CD8-positive, alpha-beta memory T cell (primary cell): Measurements from ENCODE around the gene AKT2. TPM values are rescaled to one million over a fixed set of nuclear protein-coding genes. Genes with fewer than 3 reads are reported as not detected.

Source experiments
- CTCF ChIA-PET: fragments of 350-600 bp; sonication (Branson Sonifier 250); formaldehyde crosslinking; loops from one replicate; lab custom pipeline; 2021; ENCODE audit warnings: antibody characterized with exemption; lab: Charles Lee
- POLR2A ChIA-PET: fragments of 350-600 bp; sonication (Branson Sonifier 250); formaldehyde crosslinking; loops from one replicate; lab custom pipeline; 2021; ENCODE audit warnings: antibody characterized with exemption; lab: Charles Lee
- DNase-seq, 5 donors: peaks; one replicate each; pipeline versions ENCODE4 v3.0.0 to v3.0.0-alpha.2; 2020 to 2022; ENCODE audit warnings: mixed read lengths in 1 of 5
- H3K27ac ChIP-seq: one replicate; pipeline ENCODE4 v1.7.0; 2013; ENCODE audit warnings: low read depth, mild to moderate bottlenecking, low read length, moderate library complexity
- H3K27me3 ChIP-seq: 2 replicates; pipeline ENCODE4 v1.7.0; 2013; ENCODE audit warnings: low read length, mild to moderate bottlenecking; ENCODE audit not compliant: insufficient read depth, poor library complexity, severe bottlenecking
- H3K36me3 ChIP-seq: 2 replicates; pipeline ENCODE4 v1.7.0; 2013; ENCODE audit warnings: mild to moderate bottlenecking, low read length, moderate library complexity; ENCODE audit not compliant: insufficient read depth
- H3K4me1 ChIP-seq: 2 replicates; pipeline ENCODE4 v1.7.0; 2013; ENCODE audit warnings: mild to moderate bottlenecking, low read length, moderate library complexity; ENCODE audit not compliant: insufficient read depth
- H3K4me3 ChIP-seq: 2 replicates; pipeline ENCODE4 v1.7.0; 2013; ENCODE audit warnings: mild to moderate bottlenecking, low read length
- H3K9me3 ChIP-seq: 2 replicates; pipeline ENCODE4 v1.7.0; 2013; ENCODE audit warnings: mild to moderate bottlenecking, low read length
- H3K27ac Mint-ChIP-seq, 8 donors: one replicate each; pipeline ENCODE4 v1.8.0; 2020 to 2021; ENCODE audit warnings: mixed read lengths in 8 of 8, mild to moderate bottlenecking in 6 of 8, inconsistent platforms in 3 of 8, moderate library complexity in 3 of 8
- H3K27me3 Mint-ChIP-seq, 2 donors: one replicate each; pipeline ENCODE4 v1.8.0; 2020 to 2021; ENCODE audit warnings: mixed read lengths in 2 of 2, mild to moderate bottlenecking in 1 of 2, moderate library complexity in 1 of 2
- H3K36me3 Mint-ChIP-seq, 3 donors: one replicate each; pipeline ENCODE4 v1.8.0; 2020 to 2021; ENCODE audit warnings: mixed read lengths in 3 of 3, inconsistent platforms in 1 of 3, mild to moderate bottlenecking in 1 of 3
- H3K4me1 Mint-ChIP-seq, 3 donors: one replicate each; pipeline ENCODE4 v1.8.0; 2020 to 2021; ENCODE audit warnings: mixed read lengths in 3 of 3, inconsistent platforms in 1 of 3, mild to moderate bottlenecking in 1 of 3
- H3K4me3 Mint-ChIP-seq, 7 donors: one replicate each; pipeline ENCODE4 v1.8.0; 2020 to 2021; ENCODE audit warnings: mixed read lengths in 7 of 7, mild to moderate bottlenecking in 6 of 7, moderate library complexity in 4 of 7, inconsistent platforms in 2 of 7
- H3K9me3 Mint-ChIP-seq, 5 donors: one replicate each; pipeline ENCODE4 v1.8.0; 2020 to 2022; ENCODE audit warnings: mixed read lengths in 5 of 5, mild to moderate bottlenecking in 3 of 5, moderate library complexity in 2 of 5, inconsistent platforms in 1 of 5
- polyA plus RNA-seq: library from polyadenylated mRNA; unstranded; fragments of 300-500 nt; fragmentation: Illumina TruSeq; gene quantifications from one replicate; pipeline ENCODE4 v1.2.3, GENCODE V29; 2021
- total RNA-seq, 2 experiments: library from RNA; stranded (reverse); gene quantifications; one replicate each; pipeline ENCODE4 v1.2.3, GENCODE V29; 2021

Gene AKT2
- total and polyA plus RNA-seq, 3 experiments from 2014 or later = 27.0 to 132 (median 124) TPM

DNA sequence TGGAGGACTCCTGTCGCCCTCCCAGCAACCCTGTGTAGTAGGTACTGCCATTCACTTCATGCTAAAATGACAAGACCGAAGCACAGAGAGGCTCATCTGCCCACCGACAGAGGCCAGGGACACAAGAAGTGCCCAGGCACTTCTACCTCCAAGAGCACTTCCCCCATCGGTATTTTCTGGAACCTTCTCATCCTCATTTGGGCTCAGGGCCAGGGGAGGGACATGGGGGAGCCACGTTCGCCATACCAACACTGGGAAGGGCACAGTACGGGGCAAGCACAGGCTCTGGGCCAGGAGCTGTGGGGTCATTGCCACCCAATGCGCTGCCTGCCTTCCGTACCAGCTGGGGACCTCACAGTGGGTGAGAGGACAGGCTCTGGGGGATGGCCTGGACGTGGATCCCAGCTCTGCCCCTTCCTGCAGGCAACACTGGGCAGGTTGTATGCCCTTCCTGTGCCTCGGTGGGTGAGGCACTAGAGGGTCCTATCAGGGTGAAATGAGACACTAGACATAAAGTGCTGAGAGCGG, 37.3 kb downstream of the AKT2 start:
- Histone ChIP-seq H3K4me1 (no peaks in the 10 kb centered on the region), H3K27ac (no peak overlapping the region), H3K9me3 (no peaks in the 10 kb centered on the region), H3K4me3 (no peak overlapping the region), H3K36me3 (peaks cover 11% of the 10 kb centered on the region), H3K27me3 (no peaks in the 10 kb centered on the region)
- Mint-ChIP-seq H3K27me3 (no peaks in the 10 kb centered on the region), H3K9me3 (no peaks in the 10 kb centered on the region), H3K36me3 (peaks cover 7 to 55% (median 17%) of the 10 kb centered on the region in 3 donors), H3K4me3 (no peak overlapping the region), H3K27ac (no peak overlapping the region), H3K4me1 (peaks cover 20 to 37% (median 29%) of the 10 kb centered on the region in 3 donors)
- ChIA-PET POLR2A (no interaction called here), CTCF (no interaction called here)
- no peak for DNase-seq

DNA sequence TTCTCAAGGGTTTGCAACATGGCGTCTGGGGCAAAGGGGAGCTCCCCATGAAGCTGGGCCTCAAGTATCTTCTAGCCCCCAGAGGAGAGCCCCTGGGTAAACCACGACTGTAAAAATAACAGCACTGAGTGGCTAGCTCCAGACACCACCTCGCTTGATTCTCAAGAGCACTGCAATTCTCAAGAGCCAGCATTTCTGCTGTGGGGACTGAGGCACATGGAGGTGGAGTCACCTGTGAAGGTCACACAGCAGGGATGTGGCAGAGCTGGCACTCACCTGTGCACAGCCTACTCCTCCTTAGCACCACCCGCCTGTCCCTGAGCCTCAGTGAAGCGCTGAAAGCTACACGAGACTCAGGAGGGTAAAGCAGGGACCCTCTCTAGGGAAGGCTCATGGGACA, 38.0 kb downstream of the AKT2 start:
- CTCF ChIA-PET = no interaction called here
- no peaks in the 10 kb centered on the region for H3K27me3 Mint-ChIP-seq
- H3K36me3 ChIP-seq = peaks cover 12% of the 10 kb centered on the region
- H3K9me3 Mint-ChIP-seq = no peaks in the 10 kb centered on the region
- peaks cover 7 to 54% (median 11%) of the 10 kb centered on the region in 3 donors for H3K36me3 Mint-ChIP-seq
- H3K4me1 ChIP-seq = no peaks in the 10 kb centered on the region
- POLR2A ChIA-PET = no interaction called here
- no peak overlapping the region for H3K4me3 Mint-ChIP-seq
- H3K27ac ChIP-seq = no peak overlapping the region
- no peaks in the 10 kb centered on the region for H3K27me3 ChIP-seq
- H3K9me3 ChIP-seq = no peaks in the 10 kb centered on the region
- no peak overlapping the region for H3K4me3 ChIP-seq
- H3K4me1 Mint-ChIP-seq = peaks cover 17 to 31% (median 23%) of the 10 kb centered on the region in 3 donors
- H3K27ac Mint-ChIP-seq = peak overlapping the region in 1 of 8 donors; percentile 87
- no peak for DNase-seq

DNA sequence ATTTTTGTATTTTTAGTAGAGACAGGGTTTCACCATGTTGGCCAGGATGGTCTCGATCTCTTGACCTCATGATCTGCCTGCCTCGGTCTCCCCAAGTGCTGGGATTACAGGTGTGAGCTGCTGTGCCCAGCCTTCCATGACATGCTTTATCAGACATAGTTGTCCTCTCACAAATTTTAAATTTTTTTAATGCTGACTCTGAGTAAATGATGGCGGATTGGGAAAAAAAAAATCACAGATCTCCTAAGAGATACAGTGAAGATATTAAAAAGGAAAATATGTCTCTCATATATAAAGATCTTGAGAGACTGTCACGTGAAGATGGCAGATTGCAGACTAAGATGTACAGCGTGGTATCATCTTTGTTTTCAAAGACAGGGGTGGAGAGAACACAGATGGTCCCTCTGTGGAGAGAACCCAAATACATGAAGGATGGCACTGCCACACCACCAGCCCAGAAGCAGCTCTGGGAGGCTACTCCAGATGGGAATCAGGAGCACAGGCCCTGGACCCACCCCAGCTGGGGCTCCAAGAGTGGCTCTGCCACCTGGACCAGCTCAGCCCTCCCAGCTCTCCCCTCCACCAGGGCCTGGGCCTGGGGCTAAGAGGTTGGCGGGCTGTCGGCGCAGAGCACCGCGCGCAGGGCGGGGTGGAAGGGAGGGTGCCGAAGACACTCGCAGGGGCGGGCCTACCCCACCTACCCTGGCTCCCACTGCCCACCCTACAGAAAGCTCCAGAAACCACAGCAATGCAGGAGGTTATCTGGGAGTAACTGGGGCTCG, 38.7 kb downstream of the AKT2 start:
- peaks cover 13 to 27% (median 19%) of the 10 kb centered on the region in 3 donors for H3K4me1 Mint-ChIP-seq
- no peak overlapping the region for H3K4me3 Mint-ChIP-seq
- H3K36me3 Mint-ChIP-seq = peaks cover 3 to 55% (median 9%) of the 10 kb centered on the region in 3 donors
- no peaks in the 10 kb centered on the region for H3K9me3 ChIP-seq
- CTCF ChIA-PET = interaction anchor here (0.7 kb wide), 1 partner anchor 133 kb away, joined by 3 read pairs; no protein-coding TSS in a partner anchor
- POLR2A ChIA-PET = no interaction called here
- no peaks in the 10 kb centered on the region for H3K9me3 Mint-ChIP-seq
- DNase-seq = no peak
- H3K27me3 Mint-ChIP-seq = no peaks in the 10 kb centered on the region
- H3K36me3 ChIP-seq = peaks cover 15% of the 10 kb centered on the region
- no peaks in the 10 kb centered on the region for H3K27me3 ChIP-seq
- H3K4me3 ChIP-seq = no peak overlapping the region
- H3K27ac ChIP-seq = no peak overlapping the region
- H3K27ac Mint-ChIP-seq = peak overlapping the region in 1 of 8 donors; percentile 17
- H3K4me1 ChIP-seq = no peaks in the 10 kb centered on the region

DNA sequence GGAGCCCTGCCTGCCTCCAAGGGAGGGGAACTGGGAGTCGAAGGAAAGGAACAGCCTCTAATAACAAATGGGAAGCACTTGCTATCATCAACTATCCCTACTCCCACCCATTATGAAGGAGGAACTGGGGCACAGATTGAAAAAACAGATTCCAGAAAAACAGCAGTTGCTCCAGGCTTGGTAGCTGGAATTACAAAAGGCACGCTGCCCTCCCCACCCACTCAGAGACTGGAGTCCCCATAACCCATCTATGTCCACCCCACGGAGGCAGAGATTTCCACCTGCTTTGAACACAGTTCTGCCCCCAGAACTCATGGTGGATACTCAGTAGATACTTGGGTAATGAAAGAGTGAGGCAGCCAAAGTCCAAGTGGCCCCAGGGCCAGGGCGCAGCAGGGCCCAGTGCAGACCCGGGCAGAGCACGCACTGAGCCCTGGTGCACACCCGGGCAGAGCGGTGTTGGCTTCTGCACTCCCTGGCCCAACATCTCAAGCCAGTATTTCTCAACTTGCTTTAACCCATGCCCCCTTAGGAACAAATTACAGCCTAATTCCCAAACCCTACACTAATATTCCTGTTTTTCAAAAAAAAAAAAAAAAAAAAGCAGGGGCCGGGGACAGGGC, 39.5 kb downstream of the AKT2 start:
- no peaks in the 10 kb centered on the region for H3K9me3 ChIP-seq
- Mint-ChIP-seq H3K27me3 (no peaks in the 10 kb centered on the region), H3K36me3 (peaks cover 3 to 58% (median 11%) of the 10 kb centered on the region in 3 donors), H3K9me3 (no peaks in the 10 kb centered on the region), H3K27ac (peak overlapping the region in 1 of 8 donors; percentile 73), H3K4me1 (peaks cover 12 to 25% (median 17%) of the 10 kb centered on the region in 3 donors), H3K4me3 (no peak overlapping the region)
- POLR2A ChIA-PET = no interaction called here
- no peak overlapping the region for H3K27ac ChIP-seq
- H3K4me1 ChIP-seq = no peaks in the 10 kb centered on the region
- peaks cover 22% of the 10 kb centered on the region for H3K36me3 ChIP-seq
- H3K4me3 ChIP-seq = no peak overlapping the region
- no peak for DNase-seq
- CTCF ChIA-PET = interaction anchor here (0.7 kb wide), 1 partner anchor 134 kb away, joined by 3 read pairs; no protein-coding TSS in a partner anchor
- H3K27me3 ChIP-seq = no peaks in the 10 kb centered on the region

DNA sequence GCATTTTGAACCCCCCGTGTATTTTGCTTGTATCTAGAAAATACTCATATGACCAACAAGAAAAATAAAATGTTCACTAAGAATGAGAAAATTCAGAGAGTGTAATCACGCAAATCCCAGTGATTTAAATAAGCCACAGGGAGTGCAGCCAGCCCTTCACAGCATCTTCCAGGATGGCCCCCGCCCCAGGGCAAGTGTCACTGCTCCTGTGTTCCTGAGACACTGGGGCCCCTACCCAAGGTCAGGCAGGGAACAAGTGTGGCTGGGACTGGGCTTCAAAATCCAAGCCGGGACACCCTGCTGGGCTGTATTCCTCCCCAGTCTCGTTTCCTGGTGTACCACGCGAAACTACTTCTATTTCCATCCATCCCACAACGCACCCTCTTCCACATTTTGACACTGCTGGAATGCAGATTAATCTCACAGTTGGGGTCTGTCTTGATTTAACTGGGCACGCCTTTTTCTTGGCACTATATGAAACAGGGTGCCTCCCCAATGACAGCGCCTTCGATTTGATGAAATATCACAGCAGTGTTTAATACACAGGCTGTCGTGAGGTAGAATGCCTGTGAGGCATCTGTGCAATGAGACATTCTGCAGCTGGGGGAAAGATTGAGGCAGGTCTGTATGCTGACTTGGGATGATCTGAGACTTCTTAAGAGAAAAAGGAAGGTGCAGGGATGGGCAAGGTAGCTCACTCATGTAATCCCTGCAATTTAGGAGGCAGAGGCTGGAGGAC, 40.4 kb downstream of the AKT2 start:
- no peak for DNase-seq
- H3K27ac ChIP-seq = no peak overlapping the region
- no peaks in the 10 kb centered on the region for H3K27me3 ChIP-seq
- H3K27ac Mint-ChIP-seq = no peak overlapping the region
- no peaks in the 10 kb centered on the region for H3K4me1 ChIP-seq
- ChIA-PET CTCF (no interaction called here), POLR2A (interaction anchor here (0.6 kb wide), 1 partner anchor 43 kb away, joined by 3 read pairs; no protein-coding TSS in a partner anchor)
- H3K9me3 ChIP-seq = no peaks in the 10 kb centered on the region
- no peaks in the 10 kb centered on the region for H3K9me3 Mint-ChIP-seq
- no peak overlapping the region for H3K4me3 ChIP-seq
- peaks cover 11 to 22% (median 17%) of the 10 kb centered on the region in 3 donors for H3K4me1 Mint-ChIP-seq
- no peaks in the 10 kb centered on the region for H3K27me3 Mint-ChIP-seq
- peaks cover 30% of the 10 kb centered on the region for H3K36me3 ChIP-seq
- H3K36me3 Mint-ChIP-seq = peaks cover under 1 to 60% (median 8%) of the 10 kb centered on the region in 3 donors
- no peak overlapping the region for H3K4me3 Mint-ChIP-seq

DNA sequence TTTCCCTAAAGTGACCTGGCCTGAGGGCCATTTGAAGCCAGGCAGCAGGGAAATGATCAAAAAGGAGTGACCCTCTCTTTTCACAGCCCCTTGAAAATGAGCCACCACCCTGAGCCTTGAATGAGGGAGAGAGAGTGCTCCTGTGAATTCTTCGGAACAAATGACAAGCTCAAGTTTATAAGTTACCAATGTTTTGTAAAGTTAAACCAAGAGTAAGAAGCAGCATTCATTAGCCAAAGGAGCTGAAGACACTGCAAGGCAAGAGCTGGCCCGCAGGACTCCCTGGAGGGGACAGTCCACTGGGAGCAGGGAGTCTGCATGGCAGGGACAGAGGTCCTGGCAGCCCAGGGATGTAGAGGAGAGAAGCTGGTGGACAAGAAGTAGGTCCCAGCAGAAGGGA, 42.0 kb downstream of the AKT2 start:
- Histone ChIP-seq H3K27me3 (no peaks in the 10 kb centered on the region), H3K4me1 (no peaks in the 10 kb centered on the region), H3K9me3 (no peaks in the 10 kb centered on the region), H3K4me3 (no peak overlapping the region), H3K36me3 (peaks cover 41% of the 10 kb centered on the region), H3K27ac (no peak overlapping the region)
- Mint-ChIP-seq H3K27me3 (no peaks in the 10 kb centered on the region), H3K9me3 (no peaks in the 10 kb centered on the region), H3K36me3 (peaks cover 0 to 69% (median 5%) of the 10 kb centered on the region in 3 donors), H3K4me1 (peaks cover 9 to 18% (median 17%) of the 10 kb centered on the region in 3 donors), H3K27ac (no peak overlapping the region), H3K4me3 (no peak overlapping the region)
- DNase-seq = no peak
- POLR2A ChIA-PET = no interaction called here
- CTCF ChIA-PET = interaction anchor here (0.7 kb wide), 1 partner anchor 104 kb away, joined by 3 read pairs; no protein-coding TSS in a partner anchor

DNA sequence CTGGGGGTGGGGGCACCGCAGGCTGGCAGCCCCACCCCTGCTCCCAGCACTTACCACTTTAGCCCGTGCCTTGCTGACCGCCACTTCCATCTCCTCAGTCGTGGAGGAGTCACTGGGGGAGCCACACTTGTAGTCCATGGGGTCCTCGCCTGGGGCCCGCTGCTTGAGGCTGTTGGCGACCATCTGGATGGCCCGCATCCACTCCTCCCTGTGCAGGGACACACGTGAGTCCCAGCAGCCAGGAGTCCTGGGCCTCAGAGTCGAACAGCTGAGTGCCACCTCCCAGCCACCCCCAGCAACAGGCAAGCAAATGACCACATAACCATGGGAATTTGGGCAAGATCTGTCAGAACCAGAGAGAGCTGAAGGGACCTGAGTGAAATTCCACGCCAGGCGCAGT, 42.7 kb downstream of the AKT2 start:
- Mint-ChIP-seq H3K27me3 (no peaks in the 10 kb centered on the region), H3K27ac (no peak overlapping the region), H3K9me3 (no peaks in the 10 kb centered on the region), H3K4me1 (peaks cover 6 to 14% (median 11%) of the 10 kb centered on the region in 3 donors), H3K36me3 (peaks cover 0 to 67% (median 5%) of the 10 kb centered on the region in 3 donors), H3K4me3 (no peak overlapping the region)
- ChIA-PET CTCF (interaction anchor here (0.7 kb wide), 1 partner anchor 103 kb away, joined by 3 read pairs; no protein-coding TSS in a partner anchor), POLR2A (no interaction called here)
- Histone ChIP-seq H3K27ac (no peak overlapping the region), H3K4me1 (no peaks in the 10 kb centered on the region), H3K27me3 (no peaks in the 10 kb centered on the region), H3K9me3 (no peaks in the 10 kb centered on the region), H3K4me3 (no peak overlapping the region), H3K36me3 (peaks cover 40% of the 10 kb centered on the region)
- DNase-seq = no peak
